Erythroblast (primary cell): ENCODE results near the gene ELP4.

ENCODE experiments used
- GATA1 ChIP-seq: IDR thresholded peaks from 2 replicates; pipeline ENCODE4 v1.6.1; 2011; ENCODE audit warnings: low read depth, mild to moderate bottlenecking, control low read depth, low read length, moderate library complexity
- POLR2A ChIP-seq: IDR thresholded peaks from 2 replicates; pipeline ENCODE4 v1.6.1; 2011; ENCODE audit warnings: mild to moderate bottlenecking, low read length

- TF ChIP-seq POLR2A (no peak), GATA1 (no peak)
Observed at GRCh38 chr11:31535479-31535878, 25.9 kb downstream of the ELP4 start.
